Gastrocnemius medialis (tissue), 4 donors: ENCODE results near the gene DHRS1. TPM values are rescaled to one million over a fixed set of nuclear protein-coding genes. Genes with fewer than 3 reads are reported as not detected.

ENCODE experiments used
- ATAC-seq, 2 donors: fragments of 150-250 bp; one replicate each; pipeline ENCODE4 v1.9.1; 2016
- DNase-seq, 2 donors: peaks; one replicate each; pipeline ENCODE4 v3.0.0-alpha.2; 2019
- H3K27ac ChIP-seq, 4 donors: fragments of 200-600 bp; sonication (generic); 1 replicate in 1 of 4; 2 replicates in 3 of 4; pipeline ENCODE4 v1.5.1; 2016 to 2018; ENCODE audit warnings: mild to moderate bottlenecking in 2 of 4, moderate library complexity in 1 of 4
- H3K27me3 ChIP-seq, 3 donors: fragments of 200-600 bp; sonication (generic) in 2 of 3; 1 replicate in 1 of 3; 2 replicates in 2 of 3; pipeline versions ENCODE4 v1.5.1 to v1.6.0; 2016 to 2019; ENCODE audit warnings: mild to moderate bottlenecking in 1 of 3, moderate library complexity in 1 of 3
- H3K36me3 ChIP-seq, 2 donors: fragments of 200-600 bp; sonication (generic) in 1 of 2; one replicate each; pipeline ENCODE4 v1.5.1; 2017 to 2018
- H3K4me1 ChIP-seq, 2 donors: fragments of 200-600 bp; sonication (generic) in 1 of 2; one replicate each; pipeline ENCODE4 v1.5.1; 2016 to 2017; ENCODE audit warnings: mild to moderate bottlenecking in 2 of 2
- H3K4me3 ChIP-seq, 4 donors: fragments of 200-600 bp; sonication (generic) in 3 of 4; 1 replicate in 1 of 4; 2 replicates in 3 of 4; pipeline ENCODE4 v1.5.1; 2016 to 2019; ENCODE audit warnings: mild to moderate bottlenecking in 2 of 4
- H3K9me3 ChIP-seq, 3 donors: fragments of 200-600 bp; sonication (generic) in 2 of 3; 1 replicate in 1 of 3; 2 replicates in 2 of 3; pipeline ENCODE4 v1.5.1; 2016 to 2019
- POLR2A ChIP-seq, 2 donors: fragments of 450-650 bp; IDR thresholded peaks; one replicate each; pipeline ENCODE4 v1.6.1; 2017; ENCODE audit warnings: antibody characterized with exemption in 2 of 2, mild to moderate bottlenecking in 2 of 2, moderate library complexity in 2 of 2
- in situ Hi-C, 4 donors: fragments of 200-750 bp; cut with MboI; loops; one replicate each; pipeline versions ENCODE4 v1.15.0 to v1.8.0; 2017; ENCODE audit warnings: low sequenced_read_pairs in 4 of 4
- intact Hi-C: fragments of 100-400 bp; cut with DNase I; formaldehyde crosslinking; loops from one replicate; pipeline ENCODE4 v1.15.1; 2023; ENCODE audit warnings: low total_unique reads
- total RNA-seq, 4 donors: library from RNA; depleted of rRNA; stranded (reverse); fragments of >200 nt; gene quantifications; one replicate each; pipeline versions ENCODE4 v1.1.0 to v1.2.3, GENCODE V29; 2016
- TF ChIP-seq, protein P1 (sequence below), 5 experiments: fragments of 450-650 bp in 3 of 5; fragments of 200-600 bp in 2 of 5; sonication (generic) in 2 of 5; IDR thresholded peaks in 4 of 5; conservative IDR thresholded peaks in 1 of 5; 1 replicate in 4 of 5; 2 replicates in 1 of 5; pipeline ENCODE4 v1.5.1; 2016 to 2019; ENCODE audit warnings: antibody characterized with exemption in 5 of 5, mild to moderate bottlenecking in 3 of 5, moderate library complexity in 3 of 5

DHRS1 gene
- total RNA-seq, 4 donors from 2014 or later: 1.9 to 12.2 (median 8.2) TPM

DNA sequence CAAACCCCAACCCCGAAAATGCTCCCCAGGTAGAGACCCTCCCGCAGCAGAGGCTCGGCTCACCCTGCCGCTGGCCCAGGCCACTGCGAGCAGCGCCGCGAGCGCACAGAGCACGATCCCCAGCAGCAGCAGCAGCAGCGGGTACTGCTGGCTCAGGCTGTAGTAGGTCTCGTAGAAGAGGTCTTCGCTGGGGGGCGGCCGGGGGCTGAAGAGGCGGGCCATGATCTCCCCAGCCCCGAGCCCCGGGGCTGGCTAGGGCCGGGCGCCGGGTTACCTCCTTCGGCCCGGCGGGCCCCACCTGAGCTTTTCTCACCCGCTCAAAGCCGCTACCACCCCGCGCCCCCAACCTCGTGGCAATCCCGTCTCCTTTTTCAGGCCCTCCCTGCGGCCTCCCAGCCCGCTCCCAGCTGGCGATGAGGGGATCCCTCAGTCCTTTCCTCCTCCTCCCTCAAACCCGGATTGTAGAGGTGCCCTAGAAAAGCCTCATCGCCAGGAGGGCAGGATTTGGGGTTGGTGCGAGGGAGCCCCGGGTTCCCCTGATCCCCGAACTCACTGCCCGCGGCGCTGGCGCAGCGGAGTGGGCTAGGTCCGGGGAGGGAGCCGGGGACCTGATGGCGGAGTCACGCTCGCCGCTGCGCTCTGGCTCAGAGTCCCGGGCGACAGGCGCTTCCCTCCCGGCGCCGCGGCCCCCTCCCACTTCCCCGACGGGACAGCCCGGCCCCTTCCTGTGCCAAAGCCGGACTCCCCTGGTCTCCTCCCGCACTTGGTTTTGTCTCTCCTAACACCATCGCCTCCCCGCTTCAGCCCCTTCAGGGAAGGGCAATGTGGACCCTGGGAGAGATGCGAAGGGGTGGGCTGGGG, 35.1 kb upstream of the DHRS1 start, which contains the start of gene ADCY4:
ADCY4 (minus strand) TSS at position 641 of the 861 bp plus-strand sequence; CDS start at position 222, 419 bp downstream.
- intact Hi-C loops: loop anchor here (2.0 kb wide), 1 partner anchor 32 kb away; no protein-coding TSS in a partner anchor
- H3K4me3 ChIP-seq: peak within 1 kb of the TSS; percentile 49 to 72 (median 58)
- in situ Hi-C loops: loop anchor here (5.0 to 10.0 kb wide), 3 partner anchors 98 to 103 kb away; no protein-coding TSS in a partner anchor
- H3K4me1 ChIP-seq: peaks cover 9 to 25% of the 10 kb centered on the region in 2 donors
- H3K9me3 ChIP-seq: no peaks in the 10 kb centered on the region
- no peak for ATAC-seq
- H3K36me3 ChIP-seq: no peaks in the 10 kb centered on the region
- peaks cover 19 to 53% (median 48%) of the 10 kb centered on the region in 3 donors for H3K27me3 ChIP-seq
- TF ChIP-seq, protein P1, sequence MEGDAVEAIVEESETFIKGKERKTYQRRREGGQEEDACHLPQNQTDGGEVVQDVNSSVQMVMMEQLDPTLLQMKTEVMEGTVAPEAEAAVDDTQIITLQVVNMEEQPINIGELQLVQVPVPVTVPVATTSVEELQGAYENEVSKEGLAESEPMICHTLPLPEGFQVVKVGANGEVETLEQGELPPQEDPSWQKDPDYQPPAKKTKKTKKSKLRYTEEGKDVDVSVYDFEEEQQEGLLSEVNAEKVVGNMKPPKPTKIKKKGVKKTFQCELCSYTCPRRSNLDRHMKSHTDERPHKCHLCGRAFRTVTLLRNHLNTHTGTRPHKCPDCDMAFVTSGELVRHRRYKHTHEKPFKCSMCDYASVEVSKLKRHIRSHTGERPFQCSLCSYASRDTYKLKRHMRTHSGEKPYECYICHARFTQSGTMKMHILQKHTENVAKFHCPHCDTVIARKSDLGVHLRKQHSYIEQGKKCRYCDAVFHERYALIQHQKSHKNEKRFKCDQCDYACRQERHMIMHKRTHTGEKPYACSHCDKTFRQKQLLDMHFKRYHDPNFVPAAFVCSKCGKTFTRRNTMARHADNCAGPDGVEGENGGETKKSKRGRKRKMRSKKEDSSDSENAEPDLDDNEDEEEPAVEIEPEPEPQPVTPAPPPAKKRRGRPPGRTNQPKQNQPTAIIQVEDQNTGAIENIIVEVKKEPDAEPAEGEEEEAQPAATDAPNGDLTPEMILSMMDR (IDR thresholded peaks at IDR 0.05 in 4 of 5, conservative IDR thresholded peaks at IDR 0.05 in 1 of 5): no peak
- TF ChIP-seq POLR2A (IDR thresholded peaks at IDR 0.05): peak; percentile 22 to 51
- no peak for DNase-seq
- H3K27ac ChIP-seq: peak within 1 kb of the TSS; percentile 45 to 81 (median 77)

DNA sequence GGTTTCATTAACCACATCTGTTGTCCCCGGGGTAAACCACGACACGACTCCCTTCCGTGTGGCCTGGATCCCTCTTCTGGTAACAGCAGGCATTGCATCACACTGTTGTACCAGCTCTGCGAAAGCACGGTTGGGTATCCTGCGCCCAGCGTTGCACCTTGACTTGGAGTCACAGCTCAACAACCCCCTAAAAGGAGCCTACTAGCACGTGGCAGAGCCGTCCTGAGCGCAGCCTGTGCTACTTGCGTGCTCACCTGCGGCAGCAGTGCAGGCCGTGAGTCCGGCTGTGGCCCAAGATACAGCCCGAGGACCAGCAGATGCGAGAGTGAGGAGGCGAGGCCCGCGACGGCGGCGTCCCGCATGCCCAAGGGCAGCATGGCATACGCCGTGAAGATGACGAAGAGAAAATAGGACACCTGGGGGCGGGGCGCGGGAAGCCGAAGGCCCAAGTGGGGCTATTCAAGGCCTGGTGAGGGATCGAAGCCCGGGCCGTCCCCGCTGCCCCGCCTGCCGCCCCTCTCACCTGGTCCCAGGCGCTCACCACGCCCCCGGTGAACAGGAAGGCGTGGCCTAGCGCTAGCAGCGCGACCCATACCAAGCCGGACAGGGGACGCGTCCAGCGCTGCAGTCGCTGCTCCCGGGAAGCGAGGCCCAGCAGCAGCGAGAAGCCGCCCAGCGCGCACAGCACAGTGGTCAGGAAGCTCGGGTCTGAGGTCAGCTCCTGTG, 32.9 kb upstream of the DHRS1 start:
- H3K9me3 ChIP-seq: no peaks in the 10 kb centered on the region
- no peak for TF ChIP-seq POLR2A (IDR thresholded peaks at IDR 0.05)
- TF ChIP-seq, protein P1 (IDR thresholded peaks at IDR 0.05 in 4 of 5, conservative IDR thresholded peaks at IDR 0.05 in 1 of 5): peak; percentile 29 to 65 (median 48)
- peaks cover 19 to 45% (median 39%) of the 10 kb centered on the region in 3 donors for H3K27me3 ChIP-seq
- peak; percentile 43 to 45 for DNase-seq
- in situ Hi-C loops: loop anchor here (5.0 to 10.0 kb wide), 3 partner anchors 100 to 105 kb away; no protein-coding TSS in a partner anchor
- peak overlapping the region in 3 of 4 donors; percentile 19 to 23 (median 19) for H3K4me3 ChIP-seq
- ATAC-seq: peak; percentile 57 to 72
- H3K27ac ChIP-seq: no peak overlapping the region
- intact Hi-C loops: no loop called here
- peaks cover 9 to 25% of the 10 kb centered on the region in 2 donors for H3K4me1 ChIP-seq
- H3K36me3 ChIP-seq: no peaks in the 10 kb centered on the region

DNA sequence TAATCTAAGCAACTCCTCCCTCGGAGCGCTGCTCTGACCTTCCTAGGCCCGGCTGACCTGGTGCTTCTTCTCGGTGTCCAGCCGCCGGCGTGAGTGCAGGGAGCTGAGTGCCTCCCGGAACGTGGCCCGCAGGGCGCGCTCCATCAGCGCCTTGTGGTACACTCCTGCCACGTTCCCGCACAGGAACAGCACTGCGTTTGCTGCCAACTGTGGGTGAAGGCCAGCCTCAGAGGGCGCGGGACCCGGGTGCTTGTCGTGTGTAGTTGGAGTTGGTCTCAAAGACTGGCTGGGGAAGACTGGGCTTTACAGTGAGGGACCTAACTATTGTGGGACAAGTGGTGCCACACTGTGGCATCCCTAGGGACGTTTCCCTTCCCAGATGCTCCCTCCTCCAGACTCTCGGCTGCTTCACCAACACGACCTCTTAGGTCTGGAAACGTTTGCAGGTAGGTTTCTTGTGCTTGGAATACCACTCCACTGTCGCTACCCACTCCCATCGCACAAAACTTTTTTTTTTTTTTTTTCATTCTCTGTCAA, 32.2 kb upstream of the DHRS1 start:
- no peak for ATAC-seq

More for the DNA sequence above, 32.2 kb upstream of the DHRS1 start:
- Histone ChIP-seq H3K36me3 (no peaks in the 10 kb centered on the region), H3K4me3 (no peak overlapping the region), H3K4me1 (peaks cover 9 to 25% of the 10 kb centered on the region in 2 donors), H3K9me3 (no peaks in the 10 kb centered on the region), H3K27me3 (peaks cover 19 to 40% (median 39%) of the 10 kb centered on the region in 3 donors), H3K27ac (no peak overlapping the region)
- intact Hi-C loops (no loop called here), in situ Hi-C loops (loop anchor here (5.0 to 10.0 kb wide), 3 partner anchors 101 to 106 kb away; no protein-coding TSS in a partner anchor)
- TF ChIP-seq POLR2A (IDR thresholded peaks at IDR 0.05): no peak
- TF ChIP-seq, protein P1 (IDR thresholded peaks at IDR 0.05 in 4 of 5, conservative IDR thresholded peaks at IDR 0.05 in 1 of 5): no peak
- no peak for DNase-seq
